ENCODE measurements around the gene SOX5. TPM values are rescaled to one million over a fixed set of nuclear protein-coding genes. Genes with fewer than 3 reads are reported as not detected.

The SOX5 gene
- total and polyA plus RNA-seq, 2 of the 8 experiments (the other 6 are each of a cell fraction or from before 2014, with no cell fraction given), result 2.2 to 2.6 TPM

- Histone ChIP-seq H3K4me3 (ENCODE audit: extremely low read depth in 1 of 4, insufficient read depth in 2 of 4, low read depth in 3 of 4, low read length in 4 of 4) (no peak overlapping the region), H2BK5ac (ENCODE audit: low read depth, low read length) (no peak overlapping the region), H4K5ac (ENCODE audit: insufficient read length, low read depth, low read length) (no peak overlapping the region), H3K4me1 (replicated peaks in 1 of 4; ENCODE audit: control insufficient read depth in 3 of 4, insufficient read depth in 4 of 4, low read length in 3 of 4) (peaks cover 2 to 6% (median 3%) of the 10 kb centered on the region in 4 experiments; a peak in 5 of 7 replicates), H3K36me3 (ENCODE audit: control insufficient read depth in 2 of 4, insufficient read depth in 4 of 4, low read length in 3 of 4) (no peaks in the 10 kb centered on the region), H3K79me1 (ENCODE audit: low read depth, low read length) (no peaks in the 10 kb centered on the region), H3K56ac (replicated peaks; ENCODE audit: insufficient read length, low read depth, low read length) (no peak overlapping the region), H3K27ac (ENCODE audit: low read depth, low read length) (no peak overlapping the region), H2BK15ac (ENCODE audit: low read length) (no peak overlapping the region), H2BK120ac (replicated peaks; ENCODE audit: low read depth, low read length) (no peak overlapping the region), H3K9me3 (ENCODE audit: insufficient read depth in 2 of 2, low read depth in 1 of 2, low read length in 1 of 2) (no peaks in the 10 kb centered on the region), H4K8ac (ENCODE audit: extremely low read depth, insufficient read depth, low read length) (no peak overlapping the region), H3K23me2 (ENCODE audit: low read depth, low read length) (no peaks in the 10 kb centered on the region), H2AK5ac (ENCODE audit: low read depth, low read length) (no peak overlapping the region), H3K79me2 (ENCODE audit: control insufficient read depth in 1 of 2, insufficient read depth in 2 of 2, low read length in 2 of 2) (no peaks in the 10 kb centered on the region), H2BK12ac (ENCODE audit: low read depth, low read length) (no peak overlapping the region), H2BK20ac (ENCODE audit: low read length) (no peak overlapping the region), H4K91ac (replicated peaks; ENCODE audit: insufficient read length, low read length) (no peak overlapping the region), H3K4me2 (ENCODE audit: insufficient read depth in 1 of 2, low read depth in 2 of 2, low read length in 2 of 2) (no peak overlapping the region), H3K27me3 (replicated peaks in 1 of 4; ENCODE audit: control insufficient read depth in 3 of 4, extremely low read depth in 1 of 4, insufficient read depth in 3 of 4, low read length in 3 of 4) (no peaks in the 10 kb centered on the region), H3K23ac (ENCODE audit: insufficient read length) (no peak overlapping the region), H3K9ac (replicated peaks in 1 of 4; ENCODE audit: extremely low read depth in 1 of 4, low read depth in 3 of 4, low read length in 3 of 4) (no peak overlapping the region), H3K14ac (ENCODE audit: insufficient read length) (no peak overlapping the region), H4K20me1 (replicated peaks in 1 of 2; ENCODE audit: control insufficient read depth in 1 of 2, insufficient read depth in 2 of 2, low read length in 2 of 2) (no peaks in the 10 kb centered on the region), H3K18ac (ENCODE audit: extremely low read depth, low read length) (no peak overlapping the region), H3K4ac (replicated peaks; ENCODE audit: insufficient read length, low read depth, low read length) (no peak overlapping the region), H2AFZ (ENCODE audit: low read length) (no peak overlapping the region)
- FAIRE-seq (no peak), DNase-seq (ENCODE audit: low read depth in 1 of 2, low spot score in 2 of 2) (no peak)
- 45% methylated on average over 2 of the region's 2 CpGs; no CpG with 5 or more reads in 1 of the 2 experiments for WGBS, 2 experiments (ENCODE audit: extremely low coverage in 1 of 2, insufficient coverage in 1 of 2, insufficient read length in 1 of 2, insufficient replicate concordance in 2 of 2, low coverage in 1 of 2, low lambda C conversion rate in 2 of 2, missing lambda C conversion rate in 1 of 2)
- POLR2A ChIA-PET (ENCODE audit: partially characterized antibody), result no interaction called here
- TF ChIP-seq EZH2 (IDR thresholded peaks at IDR 0.05; ENCODE audit: low read depth, low read length, severe bottlenecking), result no peak
- no peak for TF ChIP-seq RXRA (IDR thresholded peaks at IDR 0.05; ENCODE audit: insufficient read depth, low read depth, low read length)
- no peak for TF ChIP-seq CREB1 (IDR thresholded peaks at IDR 0.05)
- no peak for TF ChIP-seq SIRT6 (IDR thresholded peaks at IDR 0.05; ENCODE audit: low read length)
- CTCF ChIA-PET (ENCODE audit: partially characterized antibody), result interaction anchor here (1.7 kb wide), 1 partner anchor 151 kb away, joined by 4 read pairs; no protein-coding TSS in a partner anchor
Measured at GRCh38 chr12:23566133-23566532, 383.3 kb downstream of the SOX5 start.
